IMR-90 (cell line): ENCODE results near the gene CFH. TPM values are rescaled to one million over a fixed set of nuclear protein-coding genes. Genes with fewer than 3 reads are reported as not detected.
A peak's percentile ranks its signal among the peaks of the same experiment; 100 is the strongest.

Experiments used
- ATAC-seq: fragments of 200-7000 bp; cut with Tn5 transposase; 2 replicates; pipeline ENCODE4 v1.9.1; 2020; ENCODE audit warnings: low read depth, mild to moderate bottlenecking, moderate library complexity
- BruUV-seq: library from RNA; stranded (reverse); fragments of 400-500 nt; replicated peaks from 2 replicates; lab custom pipeline; 2021; lab: Mats Ljungman, UMichigan
- CTCF ChIA-PET: fragments of 300-600 bp; formaldehyde crosslinking; extraction: SDS; loops from one replicate; lab custom pipeline; 2021; ENCODE audit warnings: antibody characterized with exemption; lab: Yijun Ruan, JAX
- POLR2A ChIA-PET: fragments of 300-600 bp; sonication (Branson Sonifier 250); formaldehyde crosslinking; loops from one replicate; lab custom pipeline; 2022; ENCODE audit warnings: antibody characterized with exemption; ENCODE audit not compliant: unreplicated experiment; lab: Charles Lee
- DNase-seq: peaks from one replicate; pipeline ENCODE4 v3.0.0; 2013
- H2AFZ ChIP-seq: replicated peaks from 2 replicates; pipeline ENCODE3; 2013; ENCODE audit warnings: low read length, mild to moderate bottlenecking; ENCODE audit not compliant: poor library complexity
- H2AK5ac ChIP-seq: 2 replicates; pipeline ENCODE4 v1.6.1; 2013; ENCODE audit warnings: low read depth, low read length, inconsistent platforms
- H2AK9ac ChIP-seq: replicated peaks from 2 replicates; pipeline ENCODE3; 2013; ENCODE audit warnings: mild to moderate bottlenecking, low read depth, low read length, moderate library complexity; ENCODE audit not compliant: poor library complexity
- H2BK120ac ChIP-seq: 2 replicates; pipeline ENCODE4 v1.6.1; 2013; ENCODE audit warnings: low read depth, low read length, inconsistent platforms
- H2BK15ac ChIP-seq: 3 replicates; pipeline ENCODE4 v1.6.1; 2013; ENCODE audit warnings: low read depth, low read length, inconsistent platforms
- H2BK20ac ChIP-seq: 2 replicates; pipeline ENCODE4 v1.6.1; 2013; ENCODE audit warnings: low read depth, mild to moderate bottlenecking, inconsistent platforms, low read length, moderate library complexity
- H2BK5ac ChIP-seq: 2 replicates; pipeline ENCODE4 v1.6.1; 2013; ENCODE audit warnings: mild to moderate bottlenecking, low read depth, low read length, inconsistent platforms; ENCODE audit not compliant: poor library complexity, severe bottlenecking
- H3K14ac ChIP-seq: replicated peaks from 2 replicates; pipeline ENCODE4 v1.6.1; 2013; ENCODE audit warnings: low read depth, low read length, inconsistent platforms
- H3K18ac ChIP-seq: 2 replicates; pipeline ENCODE4 v1.6.1; 2013; ENCODE audit warnings: low read depth, low read length, control low read depth
- H3K23ac ChIP-seq: 2 replicates; pipeline ENCODE4 v1.6.1; 2013; ENCODE audit warnings: low read depth, low read length, inconsistent platforms
- H3K27ac ChIP-seq: 2 replicates; pipeline ENCODE4 v1.5.1; 2013; ENCODE audit warnings: mild to moderate bottlenecking, control low read depth, low read length; ENCODE audit not compliant: insufficient read depth
- H3K27me3 ChIP-seq: 2 replicates; pipeline ENCODE4 v1.6.1; 2013; ENCODE audit warnings: low read length; ENCODE audit not compliant: control insufficient read depth, insufficient read depth
- H3K36me3 ChIP-seq: 2 replicates; pipeline ENCODE4 v1.6.1; 2013; ENCODE audit warnings: low read length, mixed read lengths; ENCODE audit not compliant: control insufficient read depth, insufficient read depth
- H3K4ac ChIP-seq: 2 replicates; pipeline ENCODE4 v1.6.1; 2013; ENCODE audit warnings: low read depth, low read length, inconsistent platforms
- H3K4me1 ChIP-seq: 2 replicates; pipeline ENCODE4 v1.6.1; 2013; ENCODE audit warnings: low read length, mixed read lengths; ENCODE audit not compliant: control insufficient read depth, insufficient read depth
- H3K4me2 ChIP-seq: 2 replicates; pipeline ENCODE4 v1.6.1; 2013; ENCODE audit warnings: low read depth, mild to moderate bottlenecking, control low read depth, low read length, moderate library complexity
- H3K4me3 ChIP-seq: 2 replicates; pipeline ENCODE4 v1.5.1; 2013; ENCODE audit warnings: low read depth, mild to moderate bottlenecking, control low read depth, low read length, moderate library complexity; ENCODE audit not compliant: insufficient read depth
- H3K56ac ChIP-seq: 2 replicates; pipeline ENCODE4 v1.6.1; 2013; ENCODE audit warnings: low read length, inconsistent platforms; ENCODE audit not compliant: insufficient read depth; ENCODE audit errors: extremely low read depth
- H3K79me1 ChIP-seq, 2 experiments: 2 replicates each; pipeline ENCODE4 v1.6.1; 2013; ENCODE audit warnings: low read length in 2 of 2, inconsistent platforms in 1 of 2, low read depth in 1 of 2
- H3K9ac ChIP-seq: 2 replicates; pipeline ENCODE4 v1.6.1; 2013; ENCODE audit warnings: low read depth, low read length, control low read depth
- H3K9me1 ChIP-seq: 2 replicates; pipeline ENCODE4 v1.6.1; 2013; ENCODE audit warnings: low read length, inconsistent platforms; ENCODE audit not compliant: insufficient read depth
- H3K9me3 ChIP-seq: 2 replicates; pipeline ENCODE4 v1.6.1; 2013; ENCODE audit warnings: low read length; ENCODE audit not compliant: control insufficient read depth, insufficient read depth
- H4K20me1 ChIP-seq: 2 replicates; pipeline ENCODE4 v1.6.1; 2013; ENCODE audit warnings: low read length, inconsistent platforms; ENCODE audit not compliant: insufficient read depth
- H4K5ac ChIP-seq: 2 replicates; pipeline ENCODE4 v1.6.1; 2013; ENCODE audit warnings: mild to moderate bottlenecking, low read depth, low read length, control low read depth
- H4K8ac ChIP-seq, 2 experiments: 2 replicates each; pipeline ENCODE4 v1.6.1; 2013; ENCODE audit warnings: low read depth in 2 of 2, low read length in 2 of 2, control low read depth in 1 of 2, inconsistent platforms in 1 of 2
- H4K91ac ChIP-seq: 2 replicates; pipeline ENCODE4 v1.6.1; 2013; ENCODE audit warnings: low read depth, low read length, inconsistent platforms; ENCODE audit not compliant: insufficient read depth
- BHLHE40 ChIP-seq: fragments of 150-350 bp; IDR thresholded peaks from 2 replicates; pipeline ENCODE4 v1.6.1; 2016; ENCODE audit warnings: mild to moderate bottlenecking, low read depth, low read length
- CEBPB ChIP-seq: IDR thresholded peaks from 2 replicates; pipeline ENCODE4 v1.6.1; 2012; ENCODE audit warnings: low read depth, low read length, improper control_type of control experiment
- FOS ChIP-seq: fragments of 150-350 bp; IDR thresholded peaks from 2 replicates; pipeline ENCODE4 v1.6.1; 2016; ENCODE audit warnings: low read depth, low read length
- NFE2L2 ChIP-seq: fragments of 150-350 bp; IDR thresholded peaks from 2 replicates; pipeline ENCODE4 v1.6.1; 2016; ENCODE audit warnings: low read depth, mild to moderate bottlenecking, low read length
- POLR2A ChIP-seq: IDR thresholded peaks from 2 replicates; pipeline ENCODE4 v1.6.1; 2012; ENCODE audit warnings: mild to moderate bottlenecking, low read depth, low read length
- RCOR1 ChIP-seq: IDR thresholded peaks from 2 replicates; pipeline ENCODE4 v1.6.1; 2012; ENCODE audit warnings: mild to moderate bottlenecking, low read length, improper control_type of control experiment; ENCODE audit not compliant: insufficient replicate concordance
- RFX5 ChIP-seq: IDR thresholded peaks from 2 replicates; pipeline ENCODE4 v1.8.0; 2012; ENCODE audit warnings: low read depth, mild to moderate bottlenecking, low read length, moderate library complexity
- SMC3 ChIP-seq: fragments of 150-350 bp; IDR thresholded peaks from 2 replicates; pipeline ENCODE4 v1.6.1; 2016; ENCODE audit warnings: low read depth, mild to moderate bottlenecking, antibody characterized with exemption, low read length, moderate library complexity
- WGBS, 2 experiments: methylation state at CpG; one replicate each; pipeline versions ENCODE4 v1.1.5 to v1.1.7; 2013; ENCODE audit warnings: missing lambda C conversion rate in 2 of 2; ENCODE audit not compliant: insufficient read length in 1 of 2; ENCODE audit errors: extremely low coverage in 2 of 2; 5-methylcytosine and 5-hydroxymethylcytosine counted together
- dilution Hi-C: fragments of 300-500 bp; cut with HindIII; formaldehyde crosslinking; loops from one replicate; pipeline ENCODE4 v1.14.3; 2018; ENCODE audit warnings: low sequenced_read_pairs; ENCODE audit not compliant: unreplicated experiment
- in situ Hi-C: fragments of 300-500 bp; cut with MboI; formaldehyde crosslinking; loops from 3 replicates; pipeline ENCODE4 v1.14.3; 2019; ENCODE audit warnings: low sequenced_read_pairs, inconsistent platforms, mixed read lengths
- intact Hi-C: fragments of 100-400 bp; cut with micrococcal nuclease; formaldehyde crosslinking; loops from 2 replicates; pipeline ENCODE4 v1.10.0; 2022
- polyA plus RNA-seq, 3 experiments: library from polyadenylated mRNA; depleted of rRNA; stranded (reverse); fragments of >200 nt; gene quantifications; 2 replicates each; pipeline ENCODE4 v1.2.3, GENCODE V29; 2012; ENCODE audit warnings: low replicate concordance in 1 of 3
- total RNA-seq: library from RNA; depleted of rRNA; stranded (reverse); fragments of >200 nt; gene quantifications from 2 replicates; pipeline ENCODE4 v1.2.3, GENCODE V29; 2012
- TF ChIP-seq, protein P1 (sequence below): fragments of 150-350 bp; IDR thresholded peaks from 2 replicates; pipeline ENCODE4 v1.6.1; 2016; ENCODE audit warnings: low read depth, mild to moderate bottlenecking, low read length, moderate library complexity, borderline replicate concordance
- TF ChIP-seq, protein P2 (sequence below): conservative IDR thresholded peaks from 2 replicates; pipeline ENCODE4 v1.5.1; 2012; ENCODE audit warnings: mild to moderate bottlenecking, low read depth, low read length, improper control_type of control experiment

CFH gene
- total and polyA plus RNA-seq, 2 of the 4 experiments (the other 2 are of a cell fraction) = 6.3 to 12.1 TPM

DNA sequence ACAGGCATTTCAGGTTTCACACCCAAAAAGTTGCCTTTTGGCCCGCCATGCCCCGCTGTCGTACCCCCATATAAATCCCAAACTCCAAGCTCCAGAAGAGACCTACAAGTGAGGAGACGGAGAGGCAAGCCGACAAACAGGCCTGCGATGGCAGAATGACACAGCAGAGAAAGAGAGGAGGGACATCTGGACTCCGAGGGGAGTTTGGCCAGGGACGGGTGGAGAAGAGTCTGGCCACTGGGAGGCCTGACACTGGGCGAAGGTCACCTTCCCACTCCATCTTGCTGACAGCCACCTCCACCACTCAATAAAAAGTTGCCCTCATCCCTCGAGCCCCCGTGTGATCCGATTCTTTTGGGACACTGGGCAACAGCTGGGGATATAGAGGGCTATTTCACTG lies 1.9 kb upstream of the CFH start:
- TF ChIP-seq CEBPB (no peak), RCOR1 (no peak), BHLHE40 (no peak), RFX5 (no peak), SMC3 (no peak), NFE2L2 (no peak), FOS (no peak), POLR2A (no peak)
- TF ChIP-seq, protein P1, sequence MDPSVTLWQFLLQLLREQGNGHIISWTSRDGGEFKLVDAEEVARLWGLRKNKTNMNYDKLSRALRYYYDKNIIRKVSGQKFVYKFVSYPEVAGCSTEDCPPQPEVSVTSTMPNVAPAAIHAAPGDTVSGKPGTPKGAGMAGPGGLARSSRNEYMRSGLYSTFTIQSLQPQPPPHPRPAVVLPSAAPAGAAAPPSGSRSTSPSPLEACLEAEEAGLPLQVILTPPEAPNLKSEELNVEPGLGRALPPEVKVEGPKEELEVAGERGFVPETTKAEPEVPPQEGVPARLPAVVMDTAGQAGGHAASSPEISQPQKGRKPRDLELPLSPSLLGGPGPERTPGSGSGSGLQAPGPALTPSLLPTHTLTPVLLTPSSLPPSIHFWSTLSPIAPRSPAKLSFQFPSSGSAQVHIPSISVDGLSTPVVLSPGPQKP = no peak
- TF ChIP-seq, protein P2, sequence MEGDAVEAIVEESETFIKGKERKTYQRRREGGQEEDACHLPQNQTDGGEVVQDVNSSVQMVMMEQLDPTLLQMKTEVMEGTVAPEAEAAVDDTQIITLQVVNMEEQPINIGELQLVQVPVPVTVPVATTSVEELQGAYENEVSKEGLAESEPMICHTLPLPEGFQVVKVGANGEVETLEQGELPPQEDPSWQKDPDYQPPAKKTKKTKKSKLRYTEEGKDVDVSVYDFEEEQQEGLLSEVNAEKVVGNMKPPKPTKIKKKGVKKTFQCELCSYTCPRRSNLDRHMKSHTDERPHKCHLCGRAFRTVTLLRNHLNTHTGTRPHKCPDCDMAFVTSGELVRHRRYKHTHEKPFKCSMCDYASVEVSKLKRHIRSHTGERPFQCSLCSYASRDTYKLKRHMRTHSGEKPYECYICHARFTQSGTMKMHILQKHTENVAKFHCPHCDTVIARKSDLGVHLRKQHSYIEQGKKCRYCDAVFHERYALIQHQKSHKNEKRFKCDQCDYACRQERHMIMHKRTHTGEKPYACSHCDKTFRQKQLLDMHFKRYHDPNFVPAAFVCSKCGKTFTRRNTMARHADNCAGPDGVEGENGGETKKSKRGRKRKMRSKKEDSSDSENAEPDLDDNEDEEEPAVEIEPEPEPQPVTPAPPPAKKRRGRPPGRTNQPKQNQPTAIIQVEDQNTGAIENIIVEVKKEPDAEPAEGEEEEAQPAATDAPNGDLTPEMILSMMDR = no peak
- Histone ChIP-seq H4K91ac (no peak overlapping the region), H3K9ac (no peak overlapping the region), H2BK20ac (no peak overlapping the region; the same call in 1 of the 2 replicates), H2AK9ac (peak overlapping the region; percentile 42), H2BK5ac (no peak overlapping the region), H2AK5ac (no peak overlapping the region), H3K56ac (no peak overlapping the region), H3K4ac (peak overlapping the region; percentile 43; the same call in 1 of the 2 replicates), H3K27ac (no peak overlapping the region), H3K4me2 (no peak overlapping the region), H2BK120ac (no peak overlapping the region), H2BK15ac (no peak overlapping the region), H3K4me1 (0 out of 2 replicates have a peak, but pooled peaks cover 2% of the 10 kb centered on the region), H4K8ac (no peak overlapping the region), H2AFZ (peak overlapping the region; percentile 51), H3K14ac (no peak overlapping the region), H3K27me3 (no peaks in the 10 kb centered on the region), H3K36me3 (no peaks in the 10 kb centered on the region), H4K20me1 (no peaks in the 10 kb centered on the region), H4K5ac (no peak overlapping the region), H3K4me3 (no peak overlapping the region), H3K23ac (no peak overlapping the region), H3K9me3 (no peaks in the 10 kb centered on the region), H3K18ac (no peak overlapping the region), H3K79me1 (no peaks in the 10 kb centered on the region), H3K9me1 (no peaks in the 10 kb centered on the region)
- DNase-seq (no peak), ATAC-seq (no peak)
- no CpG with 5 or more reads among the region's 12 CpGs for WGBS, 2 experiments
- in situ Hi-C loops = no loop called here
- intact Hi-C loops = loop anchor here (5.0 kb wide), 2 partner anchors 43 to 498 kb away; partner anchors contain the start of gene KCNT2
- POLR2A ChIA-PET = no interaction called here
- dilution Hi-C loops = loop anchor here (25.0 kb wide), 1 partner anchor 313 kb away; no protein-coding TSS in a partner anchor
- BruUV-seq = no TSS peak
- CTCF ChIA-PET = no interaction called here
